CD4-positive, alpha-beta T cell treated with Interleukin-12 subunit alpha and Interleukin-12 subunit beta, for 1 hour (primary cell): ENCODE results near the gene AIG1.
"Not testable (repeated sequence)": the region's sequence is repeated elsewhere in the genome, so short reads cannot be mapped to it uniquely, and the experiment has no call there.

Experiments
- DNase-seq: peaks from one replicate; pipeline ENCODE4 v3.0.0-alpha.2; 2020

AIG1 gene

GRCh38 chr6:143060806-143061596, at the start of gene AIG1:
TSS of gene AIG1 (plus strand) at chr6:143060889. CDS start at chr6:143060926, 37 bp downstream.
- DNase-seq: peak; percentile 77

- DNase-seq: no peak
Observed at GRCh38 chr6:143014764-143015163, 45.9 kb upstream of the AIG1 start.

DNA sequence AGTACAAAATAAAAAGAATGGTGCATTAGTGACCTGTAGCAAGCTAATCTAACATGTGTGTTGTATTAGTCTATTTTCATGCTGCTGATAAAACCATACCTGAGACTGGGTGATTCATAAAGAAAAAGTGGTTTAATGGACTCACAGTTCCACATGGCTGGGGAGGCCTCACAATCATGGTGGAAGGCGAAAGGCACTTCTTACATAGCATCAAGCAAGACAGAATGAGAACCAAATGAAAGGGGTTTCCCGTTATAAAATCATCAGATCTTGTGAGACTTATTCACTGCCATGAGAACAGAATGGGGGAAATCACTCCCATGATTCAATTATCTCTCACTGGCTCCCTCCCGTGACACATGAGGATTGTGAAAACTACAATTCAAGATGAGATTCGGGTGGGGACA, 45.4 kb upstream of the AIG1 start:
- DNase-seq: no peak

DNA sequence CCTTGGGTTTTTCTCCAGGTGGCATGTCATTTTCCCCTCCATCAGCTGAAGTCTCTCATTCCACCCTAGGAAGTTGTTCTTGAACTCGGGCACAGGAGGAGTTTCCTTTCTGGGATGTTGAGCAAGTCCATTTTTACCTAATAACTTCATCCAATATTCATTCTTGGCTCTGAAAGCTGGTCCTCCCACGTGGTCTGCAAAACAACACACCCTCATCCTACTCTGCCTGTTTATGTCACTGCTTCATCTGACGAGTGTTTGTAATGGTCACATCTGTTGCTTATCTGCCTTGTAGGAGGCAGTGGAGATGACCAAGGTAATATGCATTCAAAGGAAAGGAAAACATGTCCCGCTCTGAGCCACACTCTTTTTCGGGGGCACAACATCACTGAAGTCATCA, 41.7 kb upstream of the AIG1 start:
- no peak for DNase-seq

- not testable (repeated sequence) for DNase-seq
Observed at GRCh38 chr6:143020862-143021261, 39.8 kb upstream of the AIG1 start.

- no peak for DNase-seq
Observed at GRCh38 chr6:143021543-143021942, 39.1 kb upstream of the AIG1 start.

DNA sequence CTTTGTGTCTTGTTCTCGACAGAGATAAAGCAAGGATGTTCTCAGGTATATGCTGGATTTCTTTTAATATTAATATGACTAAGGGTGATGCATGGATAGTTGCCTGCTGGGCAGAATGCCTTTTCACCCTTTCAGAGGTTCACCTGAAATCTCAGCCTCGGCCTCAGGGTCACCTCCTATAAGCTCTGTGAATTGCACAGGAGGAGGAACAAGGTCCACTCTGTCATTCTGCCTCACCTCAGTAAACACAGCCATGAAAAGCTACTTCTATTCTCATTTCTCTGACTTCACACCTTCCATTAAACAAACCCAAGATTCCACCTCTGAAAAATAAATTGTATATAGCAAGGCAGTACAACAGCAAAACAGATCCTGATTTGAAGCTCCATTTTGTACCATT, 38.1 kb upstream of the AIG1 start:
- no peak for DNase-seq

DNA sequence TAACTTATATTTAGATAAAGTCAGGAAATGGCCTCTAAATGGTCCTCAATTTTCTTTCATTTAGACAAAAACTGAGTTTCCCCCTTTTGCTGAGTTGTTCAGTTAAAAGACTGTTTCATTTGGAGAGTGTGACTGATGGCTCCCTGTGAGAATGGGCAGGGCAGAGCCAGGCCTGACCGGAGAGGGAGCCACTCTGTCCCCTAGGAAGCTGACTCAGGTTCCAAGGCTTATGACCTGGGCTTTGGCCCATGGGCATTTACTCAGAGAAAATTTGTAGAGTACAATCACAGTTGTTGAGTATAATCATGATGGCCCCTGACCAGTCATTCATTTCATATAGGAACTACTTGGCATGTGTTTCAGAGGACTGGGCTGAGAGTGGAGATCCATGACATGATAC, 37.0 kb upstream of the AIG1 start:
- no peak for DNase-seq

DNA sequence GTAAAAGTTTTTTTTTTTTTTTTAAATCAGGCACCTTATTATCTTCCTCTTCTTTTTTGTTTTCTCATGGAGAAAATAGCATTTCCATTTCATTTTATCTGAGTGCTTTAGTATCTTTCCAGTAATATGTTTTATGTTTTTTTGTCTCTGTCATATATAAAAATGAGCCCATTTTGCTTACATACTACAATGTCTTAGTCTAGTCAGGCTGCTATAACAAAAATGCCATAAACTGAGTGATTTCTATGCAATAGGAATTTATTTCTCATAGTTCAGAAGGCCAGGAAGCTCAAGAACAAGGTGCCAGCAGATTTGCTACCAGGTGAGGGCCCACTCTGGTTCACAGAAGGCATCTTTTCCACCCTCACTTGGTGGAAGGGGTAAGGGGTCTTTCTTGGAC, 35.7 kb upstream of the AIG1 start:
- DNase-seq: no peak

DNA sequence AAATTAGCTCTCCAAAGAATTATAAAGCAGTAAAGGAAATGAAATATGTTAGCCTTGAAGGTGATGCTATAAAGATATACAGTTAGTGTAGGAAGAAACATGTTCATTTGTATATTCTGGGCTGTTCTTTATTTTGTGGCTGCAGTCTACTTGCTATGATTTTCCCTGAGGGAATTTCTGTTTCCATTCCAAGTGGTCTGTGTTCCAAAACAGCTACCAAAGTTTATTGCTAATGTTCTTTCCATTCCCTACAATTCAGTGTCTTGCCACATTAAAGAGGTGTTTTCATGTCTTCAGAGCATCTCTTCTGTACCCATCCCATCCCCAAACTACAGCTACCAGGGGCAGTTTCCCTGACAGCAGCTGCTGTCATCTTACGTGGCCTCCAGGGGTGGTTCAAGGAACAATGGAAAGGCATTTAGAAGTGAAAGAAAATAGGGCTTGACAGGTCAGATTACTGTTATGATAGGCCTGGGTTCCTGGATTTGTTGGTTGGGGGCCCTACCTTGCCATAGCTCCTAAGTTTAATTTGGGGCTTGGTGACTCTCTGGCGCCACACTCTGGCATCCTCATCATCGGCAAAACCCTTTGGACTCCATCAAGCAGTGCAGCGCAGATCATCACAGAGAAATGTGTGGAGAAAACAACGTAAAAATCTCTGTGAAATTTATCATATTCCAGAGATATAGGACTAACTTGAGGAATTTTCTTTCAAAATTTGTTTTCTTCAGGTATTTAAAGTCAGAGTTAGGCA, 33.8 kb upstream of the AIG1 start:
- DNase-seq: peak; percentile 52

DNA sequence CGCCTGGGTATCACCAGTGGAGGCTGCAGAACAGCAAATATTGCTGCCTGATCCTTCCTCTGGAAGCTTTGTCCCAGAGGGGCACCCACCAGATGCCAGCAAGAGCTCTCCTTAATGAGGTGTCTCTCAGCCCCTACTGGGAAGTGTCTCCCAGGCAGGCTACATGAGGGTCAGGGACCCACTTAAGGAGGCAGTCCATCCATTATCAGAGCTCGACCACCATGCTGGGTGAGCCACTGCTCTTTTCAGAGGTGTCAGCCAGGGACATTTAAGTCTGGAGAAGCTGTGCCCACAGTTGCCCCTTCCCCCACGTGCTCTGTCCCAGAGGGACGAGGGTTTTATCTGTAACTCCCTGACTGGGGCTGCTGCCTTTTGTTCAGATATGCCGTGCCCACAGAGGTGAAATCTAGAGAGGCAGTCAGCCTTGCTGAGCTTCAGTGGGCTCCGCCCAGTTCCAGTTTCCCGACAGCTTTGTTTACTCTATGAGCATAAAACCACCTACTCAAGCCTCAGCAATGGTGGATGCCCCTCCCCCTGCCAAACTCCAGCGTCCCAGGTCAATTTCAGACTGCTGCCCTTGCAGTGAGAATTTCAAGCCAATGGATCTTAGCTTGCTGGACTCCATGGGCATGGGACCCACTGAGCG, 25.9 kb upstream of the AIG1 start:
- DNase-seq: no peak

GRCh38 chr6:143037470-143037869, 23.2 kb upstream of the AIG1 start:
- no peak for DNase-seq

- DNase-seq: no peak
Observed at GRCh38 chr6:143038833-143039232, 21.9 kb upstream of the AIG1 start.

DNA sequence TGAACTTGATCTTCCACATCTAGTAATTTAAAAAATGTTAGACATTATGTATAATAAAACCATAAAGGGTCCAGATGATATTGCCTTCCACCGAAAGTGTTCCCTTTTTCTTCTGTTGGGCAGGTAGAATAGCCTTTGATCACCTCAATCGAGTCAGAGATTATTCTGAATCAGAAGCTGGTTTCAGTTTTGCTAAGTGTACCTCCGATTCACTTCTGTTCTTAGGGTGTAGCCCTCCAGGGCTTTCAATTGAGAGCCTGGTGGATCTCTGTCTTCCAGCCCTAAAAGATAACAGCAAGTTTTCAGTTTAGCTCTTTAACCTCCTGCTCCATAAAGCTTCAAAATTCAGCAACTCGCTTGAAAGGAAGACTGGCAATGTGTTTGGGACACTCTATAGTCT, 21.1 kb upstream of the AIG1 start:
- DNase-seq: no peak

- no peak for DNase-seq
Observed at GRCh38 chr6:143040018-143040417, 20.7 kb upstream of the AIG1 start.

DNA sequence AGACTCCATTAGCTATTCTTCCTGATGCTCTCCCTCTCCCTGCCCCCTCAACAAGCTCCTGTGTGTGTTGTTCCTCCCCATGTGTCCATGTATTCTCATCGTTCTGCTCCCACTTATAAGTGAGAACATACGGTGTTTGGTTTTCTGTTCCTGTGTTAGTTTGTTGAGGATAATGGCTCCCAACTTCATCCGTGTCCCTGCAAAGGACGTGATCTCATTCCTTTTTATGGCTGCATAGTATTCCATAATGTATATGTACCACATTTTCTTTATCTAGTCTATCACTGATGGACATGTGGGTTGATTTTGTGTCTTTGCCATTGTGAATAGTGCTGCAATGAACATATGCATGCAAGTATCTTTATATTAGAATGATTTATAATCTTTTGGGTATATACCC, 16.3 kb upstream of the AIG1 start:
- not testable (repeated sequence) for DNase-seq

DNA sequence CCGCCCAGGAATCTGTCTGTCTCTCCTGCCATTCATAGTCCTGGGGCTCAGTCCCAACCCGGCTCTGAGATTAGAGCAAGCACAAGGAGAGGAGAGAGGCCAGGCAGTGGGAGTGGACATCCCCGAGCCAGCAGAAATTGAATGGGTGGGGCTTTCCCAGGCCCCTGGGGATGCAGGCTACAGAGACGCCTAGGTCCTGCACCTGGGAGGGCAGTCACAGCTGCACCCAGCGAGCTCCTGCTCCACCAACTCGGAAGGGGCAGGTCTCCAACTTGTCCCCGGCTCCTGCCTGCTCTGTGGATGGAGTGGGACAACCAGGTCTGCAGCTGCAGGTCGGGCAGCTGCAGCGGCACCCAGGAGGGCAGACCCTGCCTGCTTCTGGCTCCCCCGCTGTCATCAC, 11.1 kb upstream of the AIG1 start:
- DNase-seq: no peak

- DNase-seq: no peak
Observed at GRCh38 chr6:143050509-143050908, 10.2 kb upstream of the AIG1 start.

DNA sequence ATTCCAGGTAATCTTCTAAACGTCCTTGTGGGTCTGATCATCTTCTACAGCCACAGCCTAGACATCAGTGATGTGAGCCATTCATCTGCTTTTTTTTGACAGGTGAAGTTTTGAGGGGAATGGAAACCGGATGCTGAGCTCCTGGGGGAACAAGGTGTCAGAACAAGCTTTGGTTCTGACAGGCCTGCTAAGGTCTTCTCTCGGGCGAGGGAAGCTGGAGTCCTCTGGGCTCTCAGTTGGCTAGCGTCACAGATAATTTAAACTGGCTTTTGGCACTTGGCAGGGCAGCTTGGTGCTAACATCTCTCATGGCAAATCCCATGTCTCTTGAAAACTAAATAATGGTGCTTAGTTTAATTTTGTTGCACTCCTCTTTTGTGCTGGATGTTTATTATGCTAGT, 8.4 kb upstream of the AIG1 start:
- DNase-seq: no peak

DNA sequence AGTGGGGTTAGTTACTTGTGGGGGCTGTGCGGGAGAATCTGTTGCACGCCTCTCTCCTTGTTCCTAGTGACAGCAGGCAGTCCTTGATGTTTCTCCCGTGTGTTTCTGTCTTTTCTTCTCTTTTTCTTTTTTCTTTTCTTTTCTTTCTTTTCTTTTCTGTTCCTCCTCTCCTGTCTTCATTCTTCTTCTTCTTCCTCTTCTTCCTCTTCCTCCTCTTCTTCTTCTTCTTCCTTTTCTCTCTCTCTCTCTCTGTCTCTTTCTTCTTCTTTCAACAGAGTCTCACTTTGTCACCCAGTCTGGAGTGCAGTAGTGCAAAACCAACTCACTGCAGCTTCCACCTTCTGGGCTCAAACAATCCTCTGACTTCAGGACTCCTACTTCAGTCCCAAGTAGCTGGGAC, 6.8 kb upstream of the AIG1 start:
- DNase-seq: no peak

DNA sequence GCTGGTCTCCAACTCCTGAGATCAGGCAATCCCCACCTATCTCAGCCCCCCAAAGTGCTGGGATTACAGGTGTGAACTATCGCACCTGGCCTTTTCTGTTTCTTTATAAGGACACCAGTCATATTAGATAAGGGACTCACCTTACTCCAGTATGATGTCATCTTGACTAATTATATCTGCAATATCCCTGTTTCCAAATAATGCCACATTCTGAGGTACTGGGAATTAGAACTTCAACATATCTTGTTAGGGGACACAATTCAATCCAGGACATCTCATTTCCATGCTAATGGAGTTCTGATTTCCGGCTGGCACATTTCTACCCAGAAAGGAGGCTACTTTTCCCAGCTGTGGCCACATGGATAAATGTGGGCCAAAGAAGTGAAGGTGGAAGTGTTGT, 6.4 kb upstream of the AIG1 start:
- DNase-seq: no peak

- DNase-seq: no peak
Observed at GRCh38 chr6:143055213-143055612, 5.5 kb upstream of the AIG1 start.

- no peak for DNase-seq
Observed at GRCh38 chr6:143055891-143056290, 4.8 kb upstream of the AIG1 start.

GRCh38 chr6:143058987-143059386, 1.7 kb upstream of the AIG1 start:
- no peak for DNase-seq
